NCI-H1436 treated with DMSO at 0.1 percent for 48 hours (cell line): Measurements from ENCODE around the gene DPYSL5.

Source experiments
- DNase-seq: peaks from one replicate; lab custom pipeline; 2025; lab: John Stamatoyannopoulos, UW

The DPYSL5 gene

DNA sequence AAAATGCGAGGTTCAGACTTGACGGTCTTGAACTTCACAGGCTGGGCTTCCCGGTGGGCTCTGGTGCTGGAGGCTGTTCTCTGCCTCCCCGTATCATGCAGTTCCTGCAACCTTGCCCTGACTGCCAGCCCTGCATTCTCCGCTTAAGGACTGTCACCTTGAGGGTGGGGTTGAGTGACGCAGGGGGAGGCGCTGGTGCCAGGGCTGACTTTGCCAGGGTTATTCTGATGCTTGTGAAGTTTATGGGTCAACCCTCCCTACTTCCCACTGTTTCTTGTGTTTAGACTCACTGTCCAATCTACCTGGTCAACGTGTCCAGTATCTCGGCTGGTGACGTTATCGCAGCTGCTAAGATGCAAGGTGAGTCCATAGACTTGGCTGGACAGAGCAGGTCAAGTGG lies 85.0 kb downstream of the DPYSL5 start:
- DNase-seq, result no peak

- no peak for DNase-seq
These were observed 85.8 kb downstream of the DPYSL5 start for GRCh38 chr2:26933431-26934334.

GRCh38 chr2:26934335-26934724 lies 86.4 kb downstream of the DPYSL5 start:
- DNase-seq, result no peak

GRCh38 chr2:26934985-26935384 lies 87.1 kb downstream of the DPYSL5 start:
- DNase-seq, result no peak

GRCh38 chr2:26936855-26937254 lies 88.9 kb downstream of the DPYSL5 start:
- DNase-seq, result no peak

- DNase-seq, result no peak
These were observed 90.6 kb downstream of the DPYSL5 start for GRCh38 chr2:26938399-26939118.

DNA sequence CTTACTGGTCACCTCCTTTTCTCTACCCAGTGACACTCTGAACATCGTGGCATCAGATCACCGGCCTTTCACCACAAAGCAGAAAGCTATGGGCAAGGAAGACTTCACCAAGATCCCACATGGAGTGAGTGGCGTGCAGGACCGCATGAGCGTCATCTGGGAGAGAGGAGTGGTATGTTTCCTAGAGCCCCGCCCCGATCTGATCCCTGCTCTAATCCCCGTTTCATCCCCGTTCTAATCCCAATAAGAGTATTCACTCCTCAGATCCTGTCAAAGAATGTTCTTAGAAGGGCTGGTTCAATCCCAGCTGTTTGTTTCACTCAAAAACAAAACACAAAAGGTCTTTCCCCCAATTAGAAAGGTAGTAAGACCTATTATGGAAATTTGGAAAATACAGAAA lies 92.1 kb downstream of the DPYSL5 start:
- no peak for DNase-seq

DNA sequence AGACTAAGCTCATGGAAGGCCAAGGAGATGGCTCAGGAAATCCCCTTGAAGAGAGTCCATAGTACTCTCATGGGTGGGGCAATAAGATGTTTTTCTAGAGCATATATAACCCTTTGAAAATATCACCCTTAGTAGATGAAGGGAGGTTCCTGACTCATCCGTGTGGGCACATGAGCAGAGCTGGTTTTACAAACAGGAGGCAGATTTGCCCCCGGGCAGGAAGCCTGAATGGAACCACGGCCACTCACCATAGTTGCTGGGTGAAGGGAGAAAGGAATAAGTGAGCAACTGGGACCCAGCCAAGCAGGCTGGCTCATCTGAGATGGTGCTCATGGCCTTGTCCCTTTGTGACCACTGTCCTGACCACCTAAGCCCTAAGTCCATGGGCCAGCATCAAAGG lies 93.6 kb downstream of the DPYSL5 start:
- DNase-seq, result no peak

DNA sequence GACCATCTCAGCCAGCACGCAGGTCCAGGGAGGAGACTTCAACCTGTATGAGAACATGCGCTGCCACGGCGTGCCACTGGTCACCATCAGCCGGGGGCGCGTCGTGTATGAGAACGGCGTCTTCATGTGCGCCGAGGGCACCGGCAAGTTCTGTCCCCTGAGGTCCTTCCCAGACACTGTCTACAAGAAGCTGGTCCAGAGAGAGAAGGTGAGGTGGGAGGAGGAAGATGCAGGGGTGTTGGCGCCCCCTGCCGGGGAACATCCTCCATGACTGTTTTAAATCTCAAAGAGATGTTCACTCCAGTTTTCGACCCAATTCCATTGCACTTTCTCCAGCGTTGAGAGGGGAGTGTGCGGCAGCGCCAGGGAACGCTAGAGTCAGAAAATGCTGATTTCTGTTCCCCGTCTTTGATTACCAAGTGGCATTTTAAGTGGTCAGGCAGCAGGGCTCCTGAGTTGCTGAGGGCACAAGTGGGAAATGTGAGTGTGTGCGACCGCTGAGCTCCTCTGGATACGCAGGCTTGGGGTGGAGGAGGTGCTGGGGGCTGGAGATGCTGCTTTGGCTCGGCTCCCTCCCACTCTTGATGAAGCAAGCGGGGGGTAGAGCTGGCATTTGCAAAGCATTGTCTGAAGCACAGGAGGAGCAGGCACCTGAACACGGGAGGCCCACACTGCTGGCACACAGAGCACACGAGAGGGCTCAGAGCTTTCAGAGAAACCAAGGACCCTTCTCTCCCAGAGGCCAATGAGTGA lies 94.8 kb downstream of the DPYSL5 start:
- no peak for DNase-seq

DNA sequence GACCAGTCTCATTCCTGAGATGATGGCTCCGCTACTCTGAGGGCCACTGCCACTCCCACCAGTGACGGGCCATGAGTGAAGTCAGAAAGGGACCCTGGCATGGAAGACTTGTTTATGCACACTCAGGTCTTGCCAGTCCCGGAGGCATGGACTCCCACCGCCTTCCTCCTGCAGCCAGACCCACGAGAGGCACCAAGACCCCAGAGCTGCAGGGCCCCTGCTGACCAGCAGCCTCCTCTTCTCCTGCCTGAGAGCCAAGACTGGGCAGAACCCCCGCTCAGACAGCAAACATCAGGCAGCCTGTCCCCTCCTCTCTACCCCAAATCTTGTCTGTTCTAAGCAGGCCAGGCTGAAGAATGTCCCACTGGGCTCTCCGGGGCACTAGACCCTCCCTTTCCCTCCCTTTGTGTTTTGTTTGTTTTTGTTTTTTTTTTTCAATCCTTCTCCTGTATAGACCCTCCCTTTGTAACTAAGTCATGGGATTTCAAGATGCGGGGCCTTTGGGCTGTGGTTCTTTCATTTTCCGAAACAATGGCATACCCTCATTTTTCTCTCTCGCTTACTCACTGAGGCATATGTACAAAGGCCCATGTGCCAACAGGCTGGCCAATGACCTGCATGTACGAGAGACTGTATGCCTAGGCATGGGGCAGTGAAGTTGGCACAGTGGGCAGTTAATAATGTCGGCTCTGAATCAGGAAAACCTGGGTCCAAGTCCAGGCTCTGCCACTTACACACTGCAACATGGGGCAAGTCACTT lies 98.2 kb downstream of the DPYSL5 start:
- no peak for DNase-seq

DNA sequence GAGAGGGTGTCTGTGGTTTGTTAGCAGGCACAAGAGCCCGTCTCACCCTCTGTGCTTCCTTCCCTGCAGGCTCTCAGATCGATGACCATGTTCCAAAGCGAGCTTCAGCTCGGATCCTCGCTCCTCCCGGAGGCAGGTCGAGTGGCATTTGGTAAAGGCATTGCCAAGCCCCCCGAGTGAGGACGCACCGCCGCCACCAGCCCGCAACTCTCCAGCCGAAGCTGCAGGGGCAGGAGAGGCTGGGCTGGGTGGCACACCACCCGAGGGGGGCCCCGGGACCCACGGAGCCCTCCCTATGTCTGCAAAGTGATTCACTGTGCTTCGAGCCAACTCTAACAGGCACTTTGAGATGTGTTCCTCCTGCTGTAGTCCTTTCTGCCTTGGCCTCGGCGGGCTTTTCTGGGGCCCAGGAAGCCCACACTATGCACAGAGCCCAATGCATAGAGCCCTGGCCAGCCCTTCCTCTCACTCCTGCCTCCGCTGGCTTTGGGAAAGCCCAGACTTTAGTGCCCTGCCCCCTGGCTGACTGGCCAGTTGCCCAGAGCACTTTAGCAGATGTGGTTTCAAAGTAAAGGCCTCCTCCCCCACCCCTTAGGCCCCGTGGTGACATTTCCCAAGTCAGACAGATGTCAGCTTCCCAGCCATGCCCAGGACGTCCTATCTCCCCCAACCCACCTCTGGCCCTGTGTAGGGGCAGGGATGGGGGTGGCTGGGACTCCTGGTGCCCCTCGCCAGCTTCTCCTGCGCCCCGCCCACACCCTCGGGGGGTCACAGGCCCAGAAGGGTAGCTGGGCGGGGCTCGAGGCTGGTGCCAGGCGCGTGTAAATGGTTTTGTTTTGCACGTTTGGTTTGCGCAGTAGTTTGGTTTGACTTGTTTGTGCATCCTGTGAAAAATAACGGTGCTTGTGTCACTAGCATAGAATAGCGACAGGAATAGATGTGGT lies 99.2 kb downstream of the DPYSL5 start:
- DNase-seq, result no peak

DNA sequence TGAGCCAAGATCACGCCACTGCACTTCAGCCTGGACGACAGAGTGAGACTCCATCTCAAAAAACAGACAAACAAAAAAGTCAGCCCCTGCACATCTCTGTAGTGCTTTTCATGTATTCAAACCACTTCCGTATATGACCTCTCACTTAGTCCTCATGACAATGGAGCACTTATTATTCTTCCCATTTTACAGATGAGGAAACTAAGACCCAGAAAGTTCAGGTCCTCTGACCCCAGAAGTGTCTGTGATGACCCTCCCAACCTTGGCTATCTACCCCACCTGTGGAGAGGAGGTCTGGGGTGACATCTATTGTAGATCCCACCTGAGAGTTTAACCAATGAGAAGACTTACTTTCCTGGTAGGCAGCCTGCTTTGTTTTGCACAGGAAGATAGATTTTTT lies 100.9 kb downstream of the DPYSL5 start:
- no peak for DNase-seq

DNA sequence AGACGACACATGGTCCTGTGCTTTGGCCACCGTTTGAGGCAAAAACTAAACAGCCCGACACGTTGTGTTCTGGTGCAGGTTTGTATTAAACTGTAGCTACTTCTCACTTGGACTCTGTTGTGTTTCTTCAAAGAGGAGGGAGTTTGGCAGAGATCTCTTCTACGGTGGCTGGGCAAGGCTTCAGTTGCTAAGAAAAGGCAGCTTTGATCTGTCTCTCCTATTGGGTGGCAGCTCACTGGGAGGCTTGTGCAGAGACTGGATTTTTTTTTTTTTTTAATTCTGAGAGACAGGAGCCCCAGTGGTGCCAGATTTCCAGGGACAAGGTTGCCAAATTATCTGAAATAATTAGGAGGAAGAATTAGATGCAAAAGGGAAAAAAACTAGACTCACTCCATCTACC lies 102.3 kb downstream of the DPYSL5 start:
- DNase-seq, result no peak

DNA sequence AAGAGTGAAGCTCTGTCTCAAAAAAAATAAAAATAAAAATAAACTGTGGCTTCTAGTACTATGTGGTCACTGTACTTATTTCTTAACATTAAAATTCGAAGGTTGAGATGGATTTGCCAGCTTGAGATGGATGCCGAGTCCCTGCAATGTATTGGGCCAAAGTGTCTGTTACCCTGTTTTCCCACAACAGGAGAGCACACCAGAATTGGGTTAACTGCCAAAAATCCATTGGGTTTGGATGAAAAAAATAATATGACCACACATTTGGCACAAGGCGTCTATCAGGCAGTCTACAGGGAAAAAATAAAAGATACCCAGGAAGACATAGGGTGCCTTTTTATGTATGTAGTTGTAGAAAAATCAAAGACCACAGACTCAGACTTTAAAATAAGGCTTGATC lies 103.3 kb downstream of the DPYSL5 start:
- DNase-seq, result no peak

DNA sequence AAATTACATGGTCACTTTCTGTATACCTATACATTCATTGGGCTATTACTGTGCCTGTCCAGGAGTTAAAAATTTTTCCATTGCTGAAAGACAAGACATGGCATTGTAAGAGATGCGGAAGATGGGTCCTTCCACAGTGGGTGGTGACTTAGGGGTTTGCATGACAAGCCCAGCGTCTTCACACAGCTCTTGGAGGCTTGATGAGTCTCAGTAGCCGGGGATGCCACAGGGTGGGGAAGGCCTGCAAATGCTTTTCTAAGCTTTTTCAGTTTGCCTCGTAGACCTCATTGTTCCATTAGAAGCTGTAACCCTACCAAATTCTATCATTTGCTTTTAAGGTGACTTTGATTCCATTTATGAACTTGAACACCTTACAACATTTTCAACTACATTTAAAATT lies 104.4 kb downstream of the DPYSL5 start:
- no peak for DNase-seq

DNA sequence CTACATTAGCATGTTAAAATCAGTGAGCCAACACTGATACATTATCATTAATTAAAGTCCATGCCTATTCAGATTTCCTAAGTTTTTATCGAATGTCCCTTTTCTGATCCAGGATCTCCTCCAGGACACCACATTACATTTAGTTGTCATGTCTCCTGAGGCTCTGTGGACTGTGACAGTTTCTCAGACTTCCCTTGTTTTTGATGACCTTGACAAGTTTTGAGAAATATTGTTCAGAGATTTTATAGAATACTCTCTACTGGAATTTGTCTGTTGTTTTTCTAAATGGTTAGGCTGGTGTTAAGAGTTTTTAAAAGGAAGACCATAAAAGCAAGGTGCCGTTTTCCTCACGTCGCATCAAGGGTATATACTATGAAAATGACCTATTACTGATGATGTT lies 106.2 kb downstream of the DPYSL5 start:
- DNase-seq, result no peak

DNA sequence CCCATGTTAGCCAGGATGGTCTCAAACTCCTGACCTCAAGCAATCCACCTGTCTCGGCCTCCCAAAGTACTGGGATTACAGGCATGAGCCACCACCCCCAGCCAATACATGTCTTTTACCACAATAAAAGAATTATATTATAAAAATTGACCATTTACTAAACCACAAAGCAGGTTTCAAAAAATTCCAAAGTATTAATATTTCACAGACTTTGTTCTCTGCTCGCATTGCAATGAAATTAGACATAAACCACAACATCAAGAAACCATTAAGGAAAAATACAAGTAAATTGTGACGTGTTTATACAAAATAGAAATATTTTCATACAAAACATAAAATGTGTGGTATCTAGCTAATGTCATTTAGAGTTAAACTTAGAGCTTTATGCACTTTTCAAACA lies 109.1 kb downstream of the DPYSL5 start:
- DNase-seq, result no peak

DNA sequence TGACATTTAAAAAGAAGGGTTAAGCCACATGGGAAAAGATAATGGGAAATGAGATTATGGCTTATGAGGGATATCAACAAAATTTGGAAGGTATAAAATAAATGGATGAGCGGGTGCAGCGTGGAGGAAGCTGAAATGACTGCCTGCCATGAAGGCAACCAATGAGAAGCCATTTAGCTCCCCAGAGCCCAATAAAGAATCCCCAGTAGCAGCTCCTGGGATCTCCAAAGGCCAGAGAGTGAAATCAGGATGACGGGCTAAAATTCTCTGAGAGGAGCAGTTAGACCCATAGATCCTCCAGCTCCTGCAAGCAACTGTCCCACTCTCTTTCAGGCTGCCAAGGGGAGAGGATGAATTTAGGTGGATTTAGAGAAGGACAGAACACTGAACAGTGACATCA lies 109.6 kb downstream of the DPYSL5 start:
- DNase-seq, result no peak

DNA sequence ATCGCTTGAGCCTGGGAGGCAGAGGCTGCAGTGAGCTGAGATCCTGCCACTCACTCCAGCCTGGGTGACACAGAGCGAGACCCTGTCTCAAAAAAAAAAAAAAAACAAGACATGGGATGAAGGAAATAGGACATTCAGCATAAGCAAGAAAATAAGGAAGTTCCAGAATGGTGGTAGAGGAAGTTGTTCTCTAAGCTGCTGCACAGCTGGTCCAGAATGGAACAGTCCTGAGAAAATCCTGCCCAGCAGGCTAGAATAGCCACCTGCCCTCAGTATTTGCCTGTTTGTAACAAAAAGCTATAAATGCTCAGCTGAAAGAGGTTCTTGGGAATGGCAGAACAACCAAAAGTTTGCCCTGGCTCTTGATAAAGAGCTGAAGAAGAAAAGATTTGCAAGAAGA lies 111.4 kb downstream of the DPYSL5 start:
- DNase-seq, result no peak

GRCh38 chr2:26964446-26965130 lies 116.7 kb downstream of the DPYSL5 start:
- DNase-seq, result no peak
